SIG-M5 (cell line): Measurements from ENCODE around the gene TMEM51.

ENCODE experiments used
- DNase-seq: peaks from one replicate; lab custom pipeline; 2025; lab: John Stamatoyannopoulos, UW

The TMEM51 gene

DNA sequence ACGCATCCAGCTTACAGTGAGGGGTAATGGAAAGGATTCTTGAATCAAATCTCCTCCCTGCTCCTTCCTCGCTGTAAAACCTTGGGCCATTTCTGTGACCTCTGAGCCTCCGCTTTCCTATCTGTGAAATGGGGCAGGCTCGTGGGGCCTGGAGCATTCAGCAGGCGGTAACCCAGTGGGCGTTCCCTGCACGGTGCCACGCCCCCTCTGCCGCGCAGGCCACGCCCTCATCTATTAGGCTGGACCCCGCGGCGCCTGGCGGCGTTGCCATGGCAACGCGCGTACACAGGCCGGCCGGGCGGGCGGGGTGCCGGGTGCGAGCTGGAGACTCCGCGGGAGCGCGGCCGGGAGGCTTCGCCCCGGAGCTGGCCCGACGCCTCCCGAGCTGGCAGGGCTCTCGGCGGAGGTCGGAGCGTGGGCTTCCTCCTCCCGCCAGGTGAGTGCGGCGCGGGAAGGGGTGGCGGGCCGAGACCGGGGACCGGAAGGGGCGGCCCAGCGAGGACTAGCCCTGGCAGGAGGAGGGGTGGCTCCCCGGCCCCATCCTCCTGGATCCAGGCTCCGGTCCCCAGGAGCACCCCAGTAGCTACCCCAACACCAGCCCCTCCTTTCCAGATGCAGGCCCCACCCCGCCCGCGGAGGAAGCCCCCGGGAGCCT lies 93.5 kb downstream of the TMEM51 start, which contains the start of gene FHAD1:
FHAD1 (plus strand) TSS at position 264 of the 655 bp plus-strand sequence. CDS start 4,562 bp downstream, outside the sequence.
- no peak for DNase-seq

DNA sequence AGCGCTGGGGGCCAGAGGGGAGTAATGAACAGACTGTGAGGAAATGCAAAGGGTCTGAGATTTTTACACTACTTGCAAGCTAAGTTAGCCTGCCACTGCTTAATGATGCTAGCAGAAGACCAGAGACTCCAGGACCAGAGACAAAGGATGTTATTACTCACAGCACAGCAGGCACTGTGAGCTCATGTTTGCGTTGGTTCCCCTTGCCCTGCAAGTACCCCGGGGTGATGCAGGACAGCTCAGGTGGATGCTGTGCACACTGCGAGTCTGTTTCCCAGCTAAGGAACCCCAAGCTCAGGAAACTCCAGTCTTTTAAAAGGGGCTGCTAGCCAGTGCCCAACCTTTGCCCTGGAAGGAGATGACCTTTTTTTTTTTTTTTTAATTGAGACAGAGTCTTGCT lies 94.7 kb downstream of the TMEM51 start:
- DNase-seq, result no peak

- DNase-seq, result no peak
Measured at GRCh38 chr1:15249081-15249480, 95.5 kb downstream of the TMEM51 start.

- DNase-seq, result no peak
Measured at GRCh38 chr1:15251857-15252835, 98.6 kb downstream of the TMEM51 start.

- no peak for DNase-seq
Measured at GRCh38 chr1:15254559-15254958, 101.0 kb downstream of the TMEM51 start.

DNA sequence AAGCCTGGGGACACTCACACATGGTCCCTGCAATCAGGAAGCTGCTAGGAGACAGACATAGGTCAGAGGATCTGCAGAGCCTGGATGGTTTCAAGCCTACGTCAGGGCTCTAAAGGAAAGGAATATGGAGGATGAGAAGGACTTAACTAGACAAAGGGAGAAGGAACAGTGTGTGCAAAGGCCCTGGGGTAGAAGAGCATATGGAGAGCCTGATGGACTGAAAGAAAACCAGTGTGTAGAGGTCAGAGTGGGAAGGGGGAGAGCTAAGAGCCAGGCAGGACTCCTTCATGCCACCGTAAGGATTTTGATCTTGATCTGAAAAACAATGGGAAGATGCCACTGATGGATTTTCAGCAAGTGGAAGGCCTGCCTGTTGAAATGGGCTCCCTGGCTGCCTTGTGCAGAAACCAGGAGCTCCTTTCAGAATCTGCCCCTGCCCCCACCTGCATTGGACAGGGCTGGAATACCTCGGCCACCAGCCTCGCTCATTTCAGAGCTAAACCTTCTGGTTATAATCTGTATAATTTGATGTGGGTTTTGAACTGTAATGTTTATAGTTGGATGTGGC lies 102.1 kb downstream of the TMEM51 start:
- DNase-seq, result no peak

DNA sequence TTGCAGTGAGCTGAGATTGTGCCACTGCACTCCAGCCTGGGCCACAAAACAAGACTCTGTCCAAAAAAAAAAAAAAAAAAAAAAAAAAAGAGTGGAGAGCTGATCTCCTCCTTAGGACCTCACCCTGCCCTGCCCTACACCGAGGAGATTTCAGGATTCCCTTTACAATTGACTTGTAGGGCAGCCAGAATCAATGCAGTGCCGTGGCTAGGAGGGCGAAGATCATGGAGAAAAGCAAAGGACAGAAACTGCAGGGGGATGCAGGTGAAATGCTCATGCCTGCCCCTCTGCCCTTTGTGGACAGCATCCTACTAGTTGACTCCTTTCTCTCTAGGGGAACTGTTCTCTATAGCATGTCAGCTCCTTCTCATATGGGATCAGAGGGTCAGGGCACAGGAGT lies 103.0 kb downstream of the TMEM51 start:
- DNase-seq, result no peak

DNA sequence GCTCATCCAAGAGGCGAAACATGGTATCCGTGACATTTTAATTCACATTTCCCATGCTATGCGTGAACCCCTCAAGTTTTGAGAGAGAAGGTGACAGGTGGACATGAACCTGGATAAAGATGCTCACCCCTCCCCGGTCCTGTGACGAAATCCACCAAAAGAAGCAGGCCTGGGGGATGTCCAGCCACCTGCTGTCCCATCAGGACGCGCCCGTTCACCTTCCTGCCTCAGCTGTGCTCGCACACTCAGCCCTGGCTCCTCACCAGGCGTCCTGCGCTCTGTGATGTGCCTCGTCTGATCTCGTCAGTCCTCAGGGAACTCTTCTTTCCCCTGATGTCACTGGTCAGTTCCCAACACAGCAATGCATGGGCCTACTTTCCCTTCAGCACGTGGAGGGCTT lies 103.8 kb downstream of the TMEM51 start:
- no peak for DNase-seq

DNA sequence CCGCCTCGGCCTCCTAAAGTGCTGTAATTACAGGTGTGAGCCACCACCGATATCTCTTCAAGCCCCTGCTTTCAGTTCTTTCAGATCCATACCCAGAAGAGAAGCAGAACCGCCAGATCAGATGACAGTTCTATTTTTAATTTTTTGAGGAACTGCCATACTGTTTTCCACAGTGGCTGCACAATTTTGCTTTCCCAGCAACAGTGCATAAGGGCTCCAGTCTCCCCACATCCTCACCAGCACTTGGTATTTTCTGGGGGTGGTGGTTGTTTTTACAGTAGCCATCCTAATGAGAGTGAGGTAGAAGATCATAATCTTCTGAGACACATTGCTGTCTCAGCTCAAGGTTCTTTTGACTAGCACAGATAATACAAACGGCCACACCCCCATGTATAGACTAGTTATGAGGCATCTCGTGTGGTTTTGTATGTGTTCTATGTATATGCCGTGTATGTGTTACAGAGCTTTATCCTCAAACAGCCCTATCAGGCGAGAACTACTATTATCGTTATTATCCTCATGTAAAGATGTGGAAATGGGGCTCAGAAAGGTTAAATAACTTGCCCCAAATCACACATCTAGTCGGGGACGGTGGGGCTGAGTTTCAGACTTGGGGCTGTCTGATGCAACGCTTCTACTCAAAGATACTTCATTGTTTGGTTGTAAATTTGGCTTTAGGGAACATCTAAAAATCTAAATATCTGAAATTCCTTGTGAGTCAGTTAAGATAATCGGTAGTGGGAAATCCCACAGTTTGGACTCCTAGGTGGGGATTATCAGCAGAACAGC lies 105.5 kb downstream of the TMEM51 start:
- no peak for DNase-seq

- no peak for DNase-seq
Measured at GRCh38 chr1:15259622-15260007, 106.1 kb downstream of the TMEM51 start.

DNA sequence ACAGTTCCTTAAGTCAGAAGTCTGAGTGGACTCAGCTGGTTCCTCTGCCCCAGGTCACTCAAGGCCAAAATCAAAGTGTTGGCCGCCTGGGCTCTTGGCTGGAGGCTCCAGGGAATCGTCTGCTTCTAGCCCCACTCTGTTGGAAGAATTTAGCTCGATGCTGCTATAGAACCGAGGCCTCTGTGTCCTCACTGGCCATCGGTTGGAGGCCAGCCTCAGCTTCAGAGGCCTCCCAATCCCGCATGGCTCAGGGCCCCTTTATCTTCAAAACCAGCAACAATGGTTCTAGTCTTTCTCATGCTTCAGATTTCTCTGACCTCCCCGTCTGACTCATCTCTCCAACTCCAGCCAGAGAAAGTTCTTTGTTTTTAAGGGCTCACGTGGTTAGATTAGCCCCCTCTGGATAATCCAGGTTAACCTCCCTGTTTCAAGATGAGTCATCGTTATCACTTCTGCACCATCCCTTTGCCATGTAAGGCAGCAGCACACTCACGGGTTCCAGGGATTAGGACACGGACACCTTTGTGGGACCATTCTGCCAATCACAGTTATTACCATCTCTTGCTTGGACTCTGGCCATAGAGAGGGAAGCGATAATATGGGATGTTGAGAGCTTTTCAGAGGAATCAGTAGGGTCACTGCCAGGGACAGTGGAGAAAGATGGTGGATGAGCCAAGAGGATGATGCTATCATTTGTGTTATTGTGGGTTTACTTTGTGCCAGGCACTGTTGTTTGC lies 107.0 kb downstream of the TMEM51 start:
- no peak for DNase-seq

GRCh38 chr1:15261155-15262002 lies 107.8 kb downstream of the TMEM51 start:
- DNase-seq, result no peak

DNA sequence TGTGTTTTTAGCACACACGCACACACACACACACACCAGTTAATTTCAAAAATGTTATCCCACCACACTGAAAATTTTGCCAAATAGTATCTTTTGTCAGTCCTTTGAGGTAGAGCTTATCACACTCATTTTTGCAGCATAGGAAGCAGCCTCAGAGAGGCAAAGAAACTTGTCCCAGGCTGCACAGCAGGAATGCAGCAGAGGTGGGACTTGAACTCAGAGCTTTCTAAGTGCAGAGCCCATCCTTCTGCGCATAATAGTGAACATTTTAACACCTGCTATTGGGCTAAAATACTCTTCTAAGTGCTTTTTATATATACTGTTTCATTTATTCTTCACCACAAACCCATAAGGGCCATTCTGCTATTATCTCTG lies 108.4 kb downstream of the TMEM51 start:
- DNase-seq, result no peak

DNA sequence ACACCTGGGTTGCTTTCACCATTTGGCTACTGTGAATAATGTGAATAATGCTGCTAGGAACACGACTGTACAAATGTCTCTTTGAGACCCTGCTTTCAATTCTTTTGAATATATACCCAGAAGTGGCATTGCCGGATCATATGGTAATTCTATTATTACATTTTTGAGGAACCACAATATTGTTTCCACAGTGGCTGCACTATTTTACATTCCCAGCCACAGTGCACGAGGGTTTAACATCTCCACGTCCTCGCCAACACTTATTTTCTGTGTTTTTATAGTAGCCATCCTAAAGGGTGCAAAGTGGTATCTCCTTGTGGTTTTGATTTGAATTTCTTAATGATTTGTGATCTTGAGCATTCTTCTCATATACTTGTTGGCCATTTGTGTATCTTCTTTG lies 109.2 kb downstream of the TMEM51 start:
- no peak for DNase-seq

DNA sequence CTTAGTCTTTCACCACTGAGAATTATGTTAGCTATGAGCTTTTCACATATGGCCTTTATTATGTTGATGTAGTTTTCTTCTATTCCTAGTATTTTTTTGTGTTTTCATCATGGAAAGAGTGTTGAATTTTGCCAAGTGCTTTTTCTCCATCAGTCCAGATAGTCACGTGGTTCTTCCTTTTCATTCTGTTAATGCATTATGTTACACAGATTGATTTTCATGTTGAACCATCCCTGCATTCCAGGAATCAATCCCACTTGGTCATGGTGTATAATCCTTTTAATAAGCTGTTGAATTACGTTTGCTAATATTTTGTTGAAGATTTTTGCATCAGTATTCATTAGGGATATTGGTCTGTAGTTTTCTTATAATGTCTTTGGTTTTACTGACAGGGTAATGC lies 111.2 kb downstream of the TMEM51 start:
- no peak for DNase-seq
